Mesenchymal stem cell (in vitro differentiated cells and primary cell): ENCODE results near the gene RUFY4.
"Not testable (repeated sequence)": the region's sequence is repeated elsewhere in the genome, so short reads cannot be mapped to it uniquely, and the experiment has no call there.

ENCODE experiments used
- DNase-seq: peaks from one replicate; pipeline ENCODE4 v3.0.0-alpha.2; 2013
- H2AFZ ChIP-seq: one replicate; pipeline ENCODE4 v1.6.1; 2013; ENCODE audit warnings: low read depth, mild to moderate bottlenecking, control low read depth, inconsistent platforms, low read length, moderate library complexity
- H2AK5ac ChIP-seq: 2 replicates; pipeline ENCODE4 v1.6.1; 2013; ENCODE audit warnings: low read length, moderate library complexity, mild to moderate bottlenecking, inconsistent platforms; ENCODE audit not compliant: severe bottlenecking
- H2BK120ac ChIP-seq: one replicate; pipeline ENCODE4 v1.6.1; 2013; ENCODE audit warnings: low read depth, mild to moderate bottlenecking, inconsistent platforms, low read length, moderate library complexity
- H2BK12ac ChIP-seq, 2 experiments: one replicate each; pipeline ENCODE4 v1.6.1; 2013; ENCODE audit warnings: inconsistent platforms in 2 of 2, low read length in 2 of 2, mild to moderate bottlenecking in 2 of 2, moderate library complexity in 2 of 2, control low read depth in 1 of 2
- H2BK15ac ChIP-seq: one replicate; pipeline ENCODE4 v1.6.1; 2013; ENCODE audit warnings: mild to moderate bottlenecking, low read depth, inconsistent platforms; ENCODE audit not compliant: poor library complexity, severe bottlenecking
- H2BK5ac ChIP-seq: 2 replicates; pipeline ENCODE4 v1.6.1; 2013; ENCODE audit warnings: low read depth, mild to moderate bottlenecking, low read length, control low read depth, inconsistent platforms; ENCODE audit not compliant: poor library complexity, severe bottlenecking
- H3K14ac ChIP-seq, 2 experiments: one replicate each; pipeline ENCODE4 v1.6.1; 2013; ENCODE audit warnings: inconsistent platforms in 2 of 2, low read length in 2 of 2, control low read depth in 1 of 2, mild to moderate bottlenecking in 1 of 2, moderate library complexity in 1 of 2
- H3K18ac ChIP-seq, 2 experiments: one replicate each; pipeline ENCODE4 v1.6.1; 2013; ENCODE audit warnings: inconsistent platforms in 2 of 2, low read length in 2 of 2, control low read depth in 1 of 2, low read depth in 1 of 2, mild to moderate bottlenecking in 1 of 2
- H3K23ac ChIP-seq, 2 experiments: one replicate each; pipeline ENCODE4 v1.6.1; 2013; ENCODE audit warnings: inconsistent platforms in 2 of 2, low read length in 2 of 2, mild to moderate bottlenecking in 2 of 2, moderate library complexity in 2 of 2, control low read depth in 1 of 2
- H3K27ac ChIP-seq: 2 replicates; pipeline ENCODE4 v1.5.1; 2013; ENCODE audit warnings: mild to moderate bottlenecking, moderate library complexity, low read length, control low read depth, inconsistent platforms; ENCODE audit not compliant: poor library complexity, severe bottlenecking
- H3K27me3 ChIP-seq, 2 experiments: 2 replicates each; pipeline versions ENCODE4 v1.6.1 to v1.7.0; 2013; ENCODE audit warnings: low read length in 2 of 2, mild to moderate bottlenecking in 2 of 2, moderate library complexity in 2 of 2, control low read depth in 1 of 2, inconsistent platforms in 1 of 2; ENCODE audit not compliant: control insufficient read depth in 1 of 2, insufficient read depth in 1 of 2
- H3K36me3 ChIP-seq, 2 experiments: 2 replicates each; pipeline versions ENCODE4 v1.6.1 to v1.7.0; 2013; ENCODE audit warnings: low read length in 2 of 2, control low read depth in 1 of 2, inconsistent platforms in 1 of 2, low read depth in 1 of 2, mild to moderate bottlenecking in 1 of 2; ENCODE audit not compliant: insufficient read depth in 2 of 2, control insufficient read depth in 1 of 2
- H3K4ac ChIP-seq, 2 experiments: one replicate each; pipeline ENCODE4 v1.6.1; 2013; ENCODE audit warnings: inconsistent platforms in 2 of 2, low read length in 2 of 2, mild to moderate bottlenecking in 2 of 2, moderate library complexity in 2 of 2, control low read depth in 1 of 2, low read depth in 1 of 2
- H3K4me1 ChIP-seq: 2 replicates; pipeline ENCODE4 v1.6.1; 2013; ENCODE audit warnings: low read depth, low read length, control low read depth; ENCODE audit not compliant: control insufficient read depth, insufficient read depth
- H3K4me2 ChIP-seq: 2 replicates; pipeline ENCODE4 v1.6.1; 2013; ENCODE audit warnings: low read length, mild to moderate bottlenecking, inconsistent platforms; ENCODE audit not compliant: poor library complexity, severe bottlenecking
- H3K4me3 ChIP-seq, 2 experiments: 2 replicates each; pipeline versions ENCODE4 v1.5.1 to v1.7.0; 2013; ENCODE audit warnings: low read length in 2 of 2, mild to moderate bottlenecking in 2 of 2, control low read depth in 1 of 2, low read depth in 1 of 2; ENCODE audit not compliant: insufficient read depth in 1 of 2
- H3K79me1 ChIP-seq: replicated peaks from 2 replicates; pipeline ENCODE4 v1.6.1; 2013; ENCODE audit warnings: mild to moderate bottlenecking, control low read depth, low read length, inconsistent platforms; ENCODE audit not compliant: poor library complexity, severe bottlenecking
- H3K9ac ChIP-seq: 2 replicates; pipeline ENCODE4 v1.7.0; 2013; ENCODE audit warnings: mild to moderate bottlenecking, low read length, moderate library complexity
- H3K9me3 ChIP-seq: 2 replicates; pipeline ENCODE4 v1.7.0; 2013; ENCODE audit warnings: mild to moderate bottlenecking, low read length; ENCODE audit not compliant: control insufficient read depth
- H4K8ac ChIP-seq: one replicate; pipeline ENCODE4 v1.6.1; 2013; ENCODE audit warnings: inconsistent platforms, mild to moderate bottlenecking, low read length, moderate library complexity
- H4K91ac ChIP-seq: one replicate; pipeline ENCODE4 v1.6.1; 2013; ENCODE audit warnings: mild to moderate bottlenecking, low read length, inconsistent platforms
- WGBS: methylation state at CpG from one replicate; pipeline ENCODE4 v1.1.7; 2013; ENCODE audit warnings: mixed read lengths; 5-methylcytosine and 5-hydroxymethylcytosine counted together

The RUFY4 gene

DNA sequence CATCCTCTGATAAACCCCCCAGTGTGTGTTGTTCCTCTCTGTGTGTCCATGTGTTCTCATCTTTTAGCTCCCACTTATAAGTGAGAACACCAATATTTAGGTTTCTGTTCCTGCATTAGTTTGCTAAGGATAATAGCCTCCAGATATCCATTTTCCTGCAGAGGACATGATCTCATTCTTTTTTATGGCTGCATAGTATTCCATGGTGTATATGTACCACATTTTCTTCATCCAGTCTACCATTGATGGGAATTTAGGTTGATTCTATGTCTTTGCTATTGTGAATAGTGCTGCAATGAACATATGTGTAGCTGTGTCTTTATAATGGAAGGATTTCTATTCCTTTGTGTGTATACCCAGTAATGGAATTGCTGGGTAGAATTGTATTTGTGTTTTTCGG is 24.5 kb upstream of the RUFY4 start:
- H3K4ac ChIP-seq, H2AK5ac ChIP-seq, H4K8ac ChIP-seq, H2BK120ac ChIP-seq, H3K4me3 ChIP-seq, H3K9ac ChIP-seq, DNase-seq, H2AFZ ChIP-seq, H3K4me1 ChIP-seq, H3K36me3 ChIP-seq, H3K4me2 ChIP-seq, H2BK15ac ChIP-seq, H3K79me1 ChIP-seq, H4K91ac ChIP-seq, H3K18ac ChIP-seq, H3K14ac ChIP-seq, H2BK5ac ChIP-seq, H3K23ac ChIP-seq, H2BK12ac ChIP-seq, H3K9me3 ChIP-seq, H3K27ac ChIP-seq: not testable (repeated sequence)
- H3K27me3 ChIP-seq = peaks cover 36 to 38% of the 10 kb centered on the region in 2 experiments
- WGBS = no CpG with 5 or more reads among the region's 1 CpG

DNA sequence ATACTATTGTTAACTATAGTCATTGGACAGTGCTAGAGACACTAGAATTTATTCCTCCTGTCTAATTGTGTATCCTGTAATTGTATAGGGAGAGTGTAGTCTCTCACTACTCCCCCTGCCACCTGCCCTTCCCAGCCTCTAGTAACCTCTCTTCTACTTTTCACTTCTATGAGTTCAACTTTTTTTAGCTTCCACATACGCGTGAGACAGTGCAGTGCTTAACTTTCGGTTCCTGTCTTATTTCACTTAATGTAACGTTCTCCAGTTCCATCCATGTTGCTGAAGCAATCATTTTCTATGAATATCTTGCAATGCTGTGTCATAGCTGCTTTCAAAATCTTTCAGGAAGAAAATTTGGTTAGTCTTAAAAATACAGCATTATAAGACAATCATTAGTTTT is 22.8 kb upstream of the RUFY4 start:
- no peak overlapping the region for H3K4me2 ChIP-seq
- H2BK5ac ChIP-seq = no peak overlapping the region
- no peak overlapping the region for H2BK15ac ChIP-seq

GRCh38 chr2:218047536-218048225 is 21.4 kb upstream of the RUFY4 start:
- Histone ChIP-seq H2BK120ac (no peak overlapping the region), H2AK5ac (no peak overlapping the region), H3K14ac (no peak overlapping the region), H3K4me2 (no peak overlapping the region), H4K91ac (no peak overlapping the region), H3K79me1 (no peaks in the 10 kb centered on the region), H3K36me3 (no peaks in the 10 kb centered on the region), H4K8ac (no peak overlapping the region), H3K27ac (no peak overlapping the region), H3K18ac (no peak overlapping the region), H2BK15ac (no peak overlapping the region), H3K27me3 (peaks cover 19 to 20% of the 10 kb centered on the region in 2 experiments), H3K9me3 (peaks cover 7% of the 10 kb centered on the region), H3K9ac (no peak overlapping the region), H3K4me3 (no peak overlapping the region), H2AFZ (no peak overlapping the region), H2BK5ac (no peak overlapping the region), H3K23ac (no peak overlapping the region), H3K4ac (no peak overlapping the region), H2BK12ac (no peak overlapping the region), H3K4me1 (no peaks in the 10 kb centered on the region)
- DNase-seq = no peak
- WGBS = 98% methylated on average over 3 of the region's 8 CpGs

More for the DNA sequence above, 22.8 kb upstream of the RUFY4 start:
- no peak overlapping the region for H2BK12ac ChIP-seq
- H3K14ac ChIP-seq = no peak overlapping the region
- H2AK5ac ChIP-seq = no peak overlapping the region
- peaks cover 27 to 32% of the 10 kb centered on the region in 2 experiments for H3K27me3 ChIP-seq
- H2AFZ ChIP-seq = no peak overlapping the region
- no peaks in the 10 kb centered on the region for H3K79me1 ChIP-seq
- H2BK120ac ChIP-seq = no peak overlapping the region
- WGBS = 90% methylated on average over 3 of the region's 4 CpGs
- H3K4me3 ChIP-seq = no peak overlapping the region
- peaks cover 7% of the 10 kb centered on the region for H3K9me3 ChIP-seq
- H3K18ac ChIP-seq = no peak overlapping the region
- H4K91ac ChIP-seq = no peak overlapping the region
- DNase-seq = no peak
- H3K4me1 ChIP-seq = no peaks in the 10 kb centered on the region
- H3K23ac ChIP-seq = no peak overlapping the region
- H3K4ac ChIP-seq = no peak overlapping the region
- H4K8ac ChIP-seq = no peak overlapping the region
- no peaks in the 10 kb centered on the region for H3K36me3 ChIP-seq
- no peak overlapping the region for H3K27ac ChIP-seq
- H3K9ac ChIP-seq = no peak overlapping the region

GRCh38 chr2:218051903-218052302 is 17.1 kb upstream of the RUFY4 start:
- peaks cover 14 to 15% of the 10 kb centered on the region in 2 experiments for H3K27me3 ChIP-seq
- 61% methylated on average over 3 of the region's 3 CpGs for WGBS

More at GRCh38 chr2:218051903-218052302, 17.1 kb upstream of the RUFY4 start:
- no peak overlapping the region for H3K27ac ChIP-seq
- no peak for DNase-seq
- H3K79me1 ChIP-seq = no peaks in the 10 kb centered on the region
- H3K4me1 ChIP-seq = no peaks in the 10 kb centered on the region
- no peak overlapping the region for H3K9ac ChIP-seq
- no peak overlapping the region for H3K4me2 ChIP-seq
- no peak overlapping the region for H2BK120ac ChIP-seq
- H4K91ac ChIP-seq = no peak overlapping the region
- no peak overlapping the region for H2AK5ac ChIP-seq
- H3K9me3 ChIP-seq = peaks cover 7% of the 10 kb centered on the region
- H2BK5ac ChIP-seq = no peak overlapping the region
- H3K4ac ChIP-seq = no peak overlapping the region
- no peak overlapping the region for H2AFZ ChIP-seq
- no peak overlapping the region for H3K14ac ChIP-seq
- H2BK12ac ChIP-seq = no peak overlapping the region
- H3K4me3 ChIP-seq = no peak overlapping the region
- H3K18ac ChIP-seq = no peak overlapping the region
- H3K23ac ChIP-seq = no peak overlapping the region
- H4K8ac ChIP-seq = no peak overlapping the region
- no peaks in the 10 kb centered on the region for H3K36me3 ChIP-seq
- H2BK15ac ChIP-seq = no peak overlapping the region
